Activated CD8-positive, alpha-beta memory T cell treated with anti-CD3 and anti-CD28 coated beads, Interleukin-2, amount 50 U/mL, for 4 hours (primary cell): ENCODE measurements around the gene C2CD4A.
A peak's percentile ranks its signal among the peaks of the same experiment; 100 is the strongest.
"Not testable (repeated sequence)": the region's sequence is repeated elsewhere in the genome, so short reads cannot be mapped to it uniquely, and the experiment has no call there.

Source experiments
- DNase-seq: peaks from one replicate; pipeline ENCODE4 v3.0.0-alpha.2; 2020

The C2CD4A gene

DNA sequence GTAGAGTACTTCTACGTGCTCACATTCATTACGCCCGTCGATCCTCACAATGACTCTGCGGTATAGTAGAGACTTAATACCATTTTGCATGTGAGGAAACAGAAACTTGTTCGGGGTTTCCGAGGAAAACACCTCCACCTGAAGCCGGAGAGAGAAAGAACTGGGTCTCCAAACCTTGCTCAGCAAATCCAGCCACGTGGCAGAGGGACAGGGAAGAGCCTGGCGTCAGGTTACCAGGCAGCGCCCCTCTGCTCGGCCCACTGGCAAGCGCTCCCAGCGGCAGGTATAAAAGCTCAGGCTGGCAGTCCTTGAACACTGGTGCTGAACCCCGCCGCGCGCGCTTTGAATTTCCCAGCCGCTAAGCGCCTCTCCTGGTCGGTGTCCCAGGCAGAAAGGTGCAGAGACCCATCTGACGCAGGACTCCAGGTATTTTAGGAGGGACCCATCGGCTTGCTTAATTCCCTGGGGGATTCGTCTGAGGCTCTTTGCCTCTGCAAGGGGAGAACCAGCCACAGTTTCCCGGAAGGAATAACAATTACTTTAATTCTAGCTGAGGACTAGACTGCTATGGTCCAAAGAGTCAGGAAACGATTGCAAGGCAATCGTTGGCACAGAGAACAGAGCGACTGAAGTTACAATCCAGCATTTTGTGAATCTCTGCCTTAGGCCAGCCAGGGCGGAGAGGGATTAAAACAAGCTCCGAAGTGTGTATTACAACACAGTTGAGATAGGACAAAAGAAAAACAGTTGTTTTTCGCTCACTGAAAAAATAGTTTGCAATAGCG, at the start of gene C2CD4A:
C2CD4A (plus strand) TSS at position 315 of the 785 bp plus-strand sequence. CDS start 637 bp downstream, outside the sequence.
- DNase-seq = peak; percentile 62

DNA sequence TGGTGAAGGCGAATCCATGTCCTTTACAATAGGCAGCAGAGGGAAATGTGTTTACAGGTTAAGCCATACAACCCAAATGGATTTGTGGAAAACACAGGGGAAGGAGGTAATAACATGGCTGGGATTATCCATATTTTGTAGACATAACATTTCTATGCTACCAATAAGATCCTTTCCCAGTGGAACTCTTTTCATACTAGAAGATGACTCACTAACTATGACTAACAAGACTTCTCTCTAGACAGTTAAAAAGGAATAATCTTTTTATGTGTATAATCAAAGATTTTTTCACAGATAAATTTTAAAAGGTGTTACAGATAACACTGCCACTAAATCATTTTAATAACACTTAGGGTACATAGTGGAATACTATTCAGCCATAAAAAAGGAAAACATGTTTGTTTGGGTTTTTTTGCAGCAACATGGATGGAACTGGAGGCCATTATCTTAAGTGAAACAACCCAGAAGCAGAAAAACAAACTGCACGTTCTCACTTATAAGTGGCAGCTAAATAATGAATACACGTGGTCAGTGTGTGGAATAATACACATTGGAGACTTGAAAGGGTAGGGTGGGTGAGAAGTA, 46.1 kb upstream of the C2CD4A start:
- DNase-seq = no peak

- no peak for DNase-seq
Observed at GRCh38 chr15:62021991-62022600, 44.7 kb upstream of the C2CD4A start.

DNA sequence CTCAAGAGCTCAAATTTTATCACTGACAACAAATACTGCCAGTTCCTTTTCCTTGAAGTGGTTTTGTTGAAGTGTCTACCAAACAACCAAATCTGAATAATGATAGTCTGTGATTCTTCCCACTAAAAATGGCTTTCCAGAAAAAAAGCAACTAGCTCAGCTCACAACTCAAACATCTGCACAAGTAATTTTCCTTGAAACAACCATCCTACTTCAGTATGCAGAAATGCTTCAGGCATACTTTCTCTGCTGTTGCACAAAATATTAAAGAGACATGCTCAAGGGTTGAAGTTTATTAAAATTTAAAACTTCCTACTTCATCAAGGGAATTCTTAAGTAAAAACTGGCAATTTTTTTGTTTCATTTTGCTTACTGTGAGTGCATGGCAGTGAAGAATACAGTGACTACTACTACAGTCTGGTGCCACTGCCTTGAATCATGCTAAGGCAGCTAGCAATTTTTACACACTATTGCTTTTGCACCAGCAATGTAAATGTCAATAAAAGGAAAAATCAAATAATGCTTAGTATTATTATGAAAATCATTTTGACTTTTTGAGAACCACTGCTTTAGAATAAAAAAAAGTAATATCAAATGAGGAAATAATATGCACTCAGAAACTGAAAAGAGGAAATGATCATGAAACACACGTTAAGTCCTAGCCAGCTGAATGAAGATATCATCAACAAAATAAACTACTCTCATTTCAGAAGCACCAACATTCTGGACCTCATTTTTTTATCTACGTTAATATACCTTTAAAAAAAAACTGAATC, 40.1 kb upstream of the C2CD4A start:
- no peak for DNase-seq

DNA sequence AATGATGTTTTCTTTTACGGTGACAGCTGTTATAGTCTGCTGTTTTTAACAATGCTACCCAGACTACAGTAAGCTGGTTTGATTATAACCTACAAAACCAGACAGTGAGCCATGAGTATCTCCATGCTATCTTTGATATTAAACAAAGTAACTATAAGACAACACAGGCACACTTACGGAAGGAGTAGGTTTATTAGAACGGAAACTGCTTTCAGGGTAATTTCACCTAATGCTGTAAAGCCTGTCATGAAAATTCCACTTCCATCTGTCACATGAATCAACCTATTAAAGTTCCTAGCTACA, 39.6 kb upstream of the C2CD4A start:
- no peak for DNase-seq

DNA sequence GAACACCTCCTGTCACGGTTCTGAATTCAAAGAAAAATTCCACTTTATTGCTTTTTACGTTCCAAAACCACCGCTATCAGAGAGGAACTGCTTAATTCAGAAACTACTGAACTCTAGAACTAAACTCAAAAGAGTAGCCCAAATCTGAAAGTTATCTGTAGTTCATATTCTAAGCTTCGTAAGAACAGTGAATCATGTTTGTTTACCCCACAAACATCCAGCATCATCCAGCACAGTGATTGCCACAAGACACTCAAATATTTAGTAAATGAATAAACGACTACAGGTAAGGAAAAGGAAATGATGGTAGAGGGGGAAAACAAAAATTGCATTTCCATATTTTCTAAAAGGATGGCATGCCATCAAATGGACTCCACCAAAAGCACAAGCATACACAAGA, 38.9 kb upstream of the C2CD4A start:
- no peak for DNase-seq

- no peak for DNase-seq
Observed at GRCh38 chr15:62035256-62035924, 31.4 kb upstream of the C2CD4A start.

DNA sequence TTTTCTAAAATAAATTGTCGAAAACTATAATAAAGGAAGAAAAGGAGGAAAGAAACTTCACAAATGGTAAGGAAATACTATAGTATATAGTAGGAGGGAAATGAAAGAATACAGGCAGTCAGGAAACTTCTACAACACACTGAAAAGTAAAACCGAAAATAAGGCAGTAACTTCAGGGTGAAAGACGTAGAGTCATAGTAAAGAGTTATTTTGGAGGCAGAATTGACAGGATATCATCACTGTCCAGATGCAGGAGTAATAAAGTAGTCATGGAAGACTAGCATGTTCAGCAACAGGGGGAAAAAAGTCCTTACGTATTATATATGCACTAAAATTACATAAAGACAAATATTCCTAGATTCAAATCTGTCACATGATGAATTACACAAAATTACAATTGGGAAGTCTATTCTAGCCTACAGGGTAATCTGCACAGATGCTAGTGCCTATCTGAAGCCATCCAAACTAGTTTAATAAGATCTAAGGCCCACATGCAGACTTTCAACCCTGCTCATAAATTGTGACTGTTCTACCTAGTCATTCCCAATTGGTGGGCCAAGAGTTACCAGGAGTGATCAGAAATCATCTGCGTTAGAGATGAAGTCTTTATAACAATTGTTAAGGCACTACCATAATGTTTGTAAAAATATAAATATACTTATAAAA, 20.6 kb upstream of the C2CD4A start:
- DNase-seq = no peak

- DNase-seq = no peak
Observed at GRCh38 chr15:62047282-62047827, 19.4 kb upstream of the C2CD4A start.

DNA sequence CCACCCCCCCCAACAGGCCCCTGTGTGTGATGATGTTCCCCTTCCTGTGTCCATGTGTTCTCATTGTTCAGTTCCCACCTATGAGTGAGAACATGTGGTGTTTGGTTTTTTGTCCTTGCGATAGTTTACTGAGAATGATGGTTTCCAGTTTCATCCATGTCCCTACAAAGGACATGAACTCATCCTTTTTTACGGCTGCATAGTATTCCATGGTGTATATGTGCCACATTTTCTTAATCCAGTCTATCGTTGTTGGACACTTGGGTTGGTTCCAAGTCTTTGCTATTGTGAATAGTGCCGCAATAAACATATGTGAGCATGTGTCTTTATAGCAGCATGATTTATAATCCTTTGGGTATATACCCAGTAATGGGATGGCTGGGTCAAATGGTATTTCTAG, 18.5 kb upstream of the C2CD4A start:
- not testable (repeated sequence) for DNase-seq

DNA sequence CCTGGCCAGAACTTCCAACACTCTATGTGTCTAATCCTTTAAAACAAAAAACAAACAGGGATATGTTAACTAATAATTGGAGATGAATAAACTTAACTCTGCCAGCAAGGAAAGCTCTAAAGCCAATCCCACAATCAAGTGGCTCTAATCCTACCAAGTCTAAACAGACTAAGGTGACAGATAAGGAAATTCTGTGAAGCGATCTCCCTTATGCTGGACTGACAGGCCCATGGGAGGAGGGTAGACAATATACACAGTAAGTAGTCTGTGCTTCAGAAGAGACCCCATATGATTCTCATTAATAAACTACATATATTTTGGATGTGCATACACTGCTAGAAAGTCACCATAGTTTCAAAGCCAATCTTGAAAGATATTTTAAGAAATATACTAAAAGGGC, 16.7 kb upstream of the C2CD4A start:
- no peak for DNase-seq

DNA sequence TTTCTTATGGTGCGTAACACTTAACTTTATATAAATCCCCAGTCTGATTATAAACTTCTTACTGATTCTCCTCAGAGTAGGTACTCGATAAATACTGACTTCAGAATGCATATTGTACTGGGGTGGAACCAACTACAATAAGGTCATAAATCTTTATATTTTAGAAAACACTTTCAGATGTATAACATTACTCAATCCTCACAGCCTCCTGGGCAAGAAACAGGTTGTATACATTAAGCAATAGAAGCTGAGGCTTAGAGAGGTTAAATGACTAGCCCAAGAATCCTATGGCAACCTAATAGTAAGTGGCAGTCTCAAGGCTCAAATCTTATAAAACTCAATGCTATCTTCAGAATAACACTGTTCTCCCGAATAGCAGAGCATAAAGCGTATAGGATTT, 15.6 kb upstream of the C2CD4A start:
- DNase-seq = no peak

DNA sequence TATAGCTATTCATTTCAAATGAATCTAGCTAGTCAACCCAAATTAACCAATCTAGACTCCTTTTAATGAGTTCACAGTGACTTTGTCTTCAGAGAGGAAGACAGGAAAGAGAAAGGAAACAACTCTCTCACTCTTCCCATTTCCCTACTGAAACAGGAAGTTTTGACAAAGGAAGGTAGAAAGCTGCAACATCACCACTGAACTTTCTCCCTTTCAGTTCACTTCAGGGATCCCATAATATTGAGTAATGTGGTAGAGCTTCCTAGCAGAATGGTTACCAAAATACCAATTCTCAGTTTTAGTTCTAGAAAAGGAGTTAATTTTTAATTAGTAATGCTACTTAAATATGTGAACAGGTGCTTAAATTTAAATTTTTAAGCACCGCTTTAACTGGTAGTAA, 14.1 kb upstream of the C2CD4A start:
- DNase-seq = no peak

DNA sequence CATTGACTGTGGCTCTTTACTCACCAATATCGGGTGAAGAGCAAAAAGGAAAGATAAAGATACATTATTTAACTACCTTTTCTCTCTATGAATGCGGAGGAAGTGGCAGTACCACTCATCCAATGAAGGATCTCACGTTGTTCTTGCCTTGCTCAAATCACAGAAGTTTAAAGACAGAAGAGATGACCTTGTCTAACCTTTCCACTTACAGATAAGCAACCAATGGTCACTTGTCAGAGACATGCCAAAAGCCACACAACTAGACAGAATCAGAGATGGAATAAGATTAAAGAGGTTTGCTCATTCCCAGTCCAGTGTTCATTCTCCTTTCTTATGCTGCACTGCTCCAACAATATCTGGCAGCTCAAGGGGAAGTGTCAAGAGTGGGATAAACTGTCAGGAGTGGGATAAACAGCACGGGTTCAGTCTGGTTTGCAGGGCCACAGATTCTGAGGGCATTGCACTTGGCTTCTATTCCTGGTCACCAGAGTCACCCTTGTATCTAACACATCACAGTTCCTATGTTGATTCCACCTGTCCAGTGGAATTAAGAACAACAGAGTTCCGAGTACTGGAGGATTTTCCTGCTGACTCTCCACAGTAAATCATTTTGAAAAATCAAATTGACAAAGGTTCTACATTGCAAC, 13.2 kb upstream of the C2CD4A start:
- DNase-seq = no peak

- no peak for DNase-seq
Observed at GRCh38 chr15:62054979-62055378, 11.8 kb upstream of the C2CD4A start.

DNA sequence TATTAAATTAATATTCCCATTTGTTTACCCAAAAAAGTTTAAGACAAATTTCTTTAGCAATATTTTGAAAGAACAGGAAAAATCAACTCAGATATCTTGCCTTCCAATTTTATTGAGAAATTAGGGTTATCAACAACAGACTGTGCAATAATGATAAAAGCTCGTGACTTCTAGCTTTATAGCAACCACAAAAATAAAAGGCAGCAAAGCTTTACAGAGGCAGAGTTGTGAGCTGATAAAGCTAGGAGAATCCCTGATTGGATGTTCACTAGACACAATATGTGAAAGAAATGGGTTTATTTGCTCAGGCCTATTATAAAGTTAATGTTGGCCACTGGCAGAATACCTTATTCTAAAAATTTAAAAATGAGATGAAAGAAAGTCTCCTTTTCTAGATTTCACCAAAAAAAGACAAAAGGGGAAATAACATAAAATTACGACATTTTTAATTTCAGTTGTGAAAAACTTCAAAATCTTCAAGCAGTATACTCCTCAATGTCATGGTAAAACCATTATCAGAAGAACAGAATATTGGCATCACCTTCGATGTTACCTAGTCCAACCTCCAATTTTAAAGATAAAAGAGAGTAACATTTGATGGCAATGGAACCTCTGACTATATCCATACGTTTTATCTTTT, 9.3 kb upstream of the C2CD4A start:
- DNase-seq = no peak

DNA sequence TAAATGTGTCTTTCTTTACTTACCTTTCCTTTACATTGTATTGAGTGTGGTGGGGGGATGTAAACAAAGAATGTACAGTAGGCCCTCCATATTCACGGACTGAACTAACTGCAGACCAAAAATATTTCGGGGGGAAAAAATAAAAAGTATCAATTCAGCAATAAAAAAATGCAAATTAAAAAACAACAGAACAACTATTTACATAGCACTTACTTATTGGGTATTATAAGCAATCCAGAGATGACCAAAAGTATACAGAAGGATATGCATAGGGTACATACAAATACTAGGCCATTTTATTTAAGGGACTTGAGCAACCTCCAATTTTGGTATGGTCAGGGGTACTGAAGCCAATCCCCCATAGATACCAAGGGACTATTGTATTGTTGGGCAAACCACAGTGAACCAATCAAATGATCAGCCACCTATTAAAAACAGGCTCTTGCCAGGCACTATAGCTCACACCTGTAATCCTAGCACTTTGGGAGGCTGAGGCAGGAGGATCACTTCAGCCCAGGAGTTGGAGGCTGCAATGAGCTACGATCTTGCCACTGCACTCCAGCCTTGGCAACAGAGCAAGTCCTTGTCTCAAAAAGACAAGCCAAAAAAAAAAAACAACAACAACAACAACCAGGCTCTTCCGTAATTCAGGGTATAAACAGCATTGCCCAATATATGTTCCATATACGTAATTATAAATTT, 8.3 kb upstream of the C2CD4A start:
- DNase-seq = no peak

DNA sequence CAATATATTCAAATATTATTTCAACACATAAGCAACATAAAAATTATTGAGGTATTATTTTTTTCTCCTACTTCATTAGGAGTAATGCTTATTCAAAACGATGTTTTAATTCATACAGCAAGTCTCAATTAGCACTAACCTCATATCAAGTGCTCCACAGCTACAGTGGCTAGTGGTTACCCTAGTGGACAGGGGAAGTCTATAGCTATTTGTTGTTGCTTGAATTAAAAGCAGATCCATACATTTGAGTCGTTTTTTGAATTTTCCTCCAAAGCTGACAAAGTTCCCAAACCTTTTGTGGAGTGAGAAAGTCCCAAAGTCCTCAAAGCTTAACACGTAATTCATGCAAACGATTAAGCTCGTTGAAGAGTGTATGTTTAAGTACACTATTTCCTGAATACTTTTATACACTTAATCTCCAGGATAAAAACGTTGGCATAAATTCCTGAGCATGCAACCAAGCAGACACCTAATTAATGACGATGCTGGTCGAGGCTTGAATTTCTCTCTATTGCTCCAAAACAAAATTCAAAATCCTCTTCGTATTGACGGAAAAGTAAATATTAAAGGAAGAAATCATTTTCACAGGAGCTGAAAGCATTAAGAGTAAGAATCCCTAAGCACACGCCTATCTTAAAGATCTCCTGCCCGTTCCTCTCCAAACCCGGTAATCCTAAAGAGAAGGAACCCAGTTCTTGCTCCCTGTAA, 7.5 kb upstream of the C2CD4A start:
- DNase-seq = no peak

DNA sequence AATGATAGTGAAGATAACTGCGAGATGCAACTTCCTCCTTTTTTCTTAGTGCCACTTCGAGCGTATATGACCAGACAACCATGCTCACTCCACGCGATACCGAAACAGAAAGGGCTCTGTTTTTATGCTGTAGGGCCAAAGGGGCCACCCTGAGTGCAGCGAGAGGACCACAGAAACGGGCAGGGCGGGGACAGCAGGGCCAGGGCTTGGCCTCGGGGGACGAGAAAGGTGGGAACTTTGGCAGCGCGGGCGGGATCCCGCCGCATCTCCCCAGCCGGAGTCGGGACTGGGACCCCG, 7.0 kb upstream of the C2CD4A start:
- peak; percentile 44 for DNase-seq
